Activated T-helper 17 cell treated with anti-CD3 and anti-CD28 coated beads, Interleukin-2, amount 50 U/mL, for 72 hours (primary cell): ENCODE measurements around the gene MPC1. TPM values are rescaled to one million over a fixed set of nuclear protein-coding genes. Genes with fewer than 3 reads are reported as not detected.
"Not testable (repeated sequence)": the region's sequence is repeated elsewhere in the genome, so short reads cannot be mapped to it uniquely, and the experiment has no call there.

Source experiments
- ATAC-seq: fragments of 150-1000 bp; cut with Tn5 transposase; replicated peaks from 2 replicates; pipeline ENCODE4 v1.10.0; 2021; ENCODE audit warnings: mild to moderate bottlenecking, moderate library complexity
- H3K27ac Mint-ChIP-seq: one replicate; pipeline ENCODE4 v1.8.0; 2022; ENCODE audit warnings: mixed read lengths
- H3K27me3 Mint-ChIP-seq: one replicate; pipeline ENCODE4 v1.8.0; 2022; ENCODE audit warnings: mixed read lengths
- H3K36me3 Mint-ChIP-seq: one replicate; pipeline ENCODE4 v1.8.0; 2022; ENCODE audit warnings: low read depth, mild to moderate bottlenecking, mixed read lengths
- H3K4me1 Mint-ChIP-seq: one replicate; pipeline ENCODE4 v1.8.0; 2022; ENCODE audit warnings: mixed read lengths
- H3K4me3 Mint-ChIP-seq: one replicate; pipeline ENCODE4 v1.8.0; 2022; ENCODE audit warnings: mild to moderate bottlenecking, mixed read lengths
- H3K9me3 Mint-ChIP-seq: one replicate; pipeline ENCODE4 v1.8.0; 2022; ENCODE audit warnings: mixed read lengths
- total RNA-seq, 2 donors: library from RNA; stranded (reverse); gene quantifications; one replicate each; pipeline ENCODE4 v1.2.3, GENCODE V29; 2022

Gene MPC1
- total RNA-seq, 2 donors from 2014 or later, result 6.5 to 15.9 TPM

GRCh38 chr6:166379800-166380199, 2.9 kb downstream of the MPC1 start:
- Mint-ChIP-seq H3K36me3 (no peaks in the 10 kb centered on the region), H3K4me3 (no peak overlapping the region), H3K9me3 (no peaks in the 10 kb centered on the region), H3K27ac (no peak overlapping the region), H3K27me3 (no peaks in the 10 kb centered on the region), H3K4me1 (peaks cover 6% of the 10 kb centered on the region)
- ATAC-seq, result no peak

DNA sequence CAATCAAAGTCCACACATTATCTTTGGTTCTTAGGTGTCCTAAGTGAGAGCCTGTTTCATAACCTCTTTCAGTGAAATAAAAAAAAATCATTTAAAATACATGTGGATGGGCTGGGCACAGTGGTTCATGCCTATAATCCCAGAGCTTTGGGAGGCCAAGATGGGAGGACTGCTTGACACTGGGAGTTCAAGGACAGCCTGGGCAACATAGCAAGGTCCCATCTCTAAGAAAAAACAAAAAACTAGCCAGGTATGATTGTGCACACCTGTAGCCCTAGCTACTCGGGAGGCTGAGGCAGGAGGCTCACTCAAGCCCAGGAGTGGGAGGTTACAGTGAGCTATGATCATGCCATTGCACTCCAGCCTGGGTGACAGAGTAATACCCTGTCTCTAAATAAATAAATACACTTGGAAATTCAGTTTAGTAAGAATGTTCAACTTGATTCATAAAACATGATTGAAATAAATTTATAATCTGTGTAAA, 3.6 kb downstream of the MPC1 start:
- no peaks in the 10 kb centered on the region for H3K36me3 Mint-ChIP-seq
- no peaks in the 10 kb centered on the region for H3K9me3 Mint-ChIP-seq
- no peak overlapping the region for H3K4me3 Mint-ChIP-seq
- H3K27me3 Mint-ChIP-seq, result no peaks in the 10 kb centered on the region
- ATAC-seq, result no peak
- H3K27ac Mint-ChIP-seq, result no peak overlapping the region
- H3K4me1 Mint-ChIP-seq, result peaks cover 6% of the 10 kb centered on the region

DNA sequence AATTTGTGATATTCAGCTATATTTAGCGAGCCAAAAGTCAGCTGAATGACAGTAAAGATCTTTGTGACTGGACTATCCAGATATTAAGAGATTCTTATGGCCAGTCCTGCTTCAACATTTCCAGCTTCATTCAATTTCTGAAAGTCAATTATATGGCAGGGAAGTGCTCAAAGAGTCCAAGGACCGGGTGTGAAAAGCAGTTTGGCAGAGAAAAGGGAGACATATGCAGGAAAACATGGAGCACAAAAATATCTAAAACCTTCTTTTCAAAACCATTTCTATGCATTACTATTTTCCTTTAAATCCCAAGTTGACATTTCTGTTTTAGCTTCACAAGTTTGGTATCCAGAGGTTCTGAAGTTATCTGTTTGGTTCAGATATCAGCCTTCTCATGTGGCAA, 5.0 kb downstream of the MPC1 start:
- no peaks in the 10 kb centered on the region for H3K36me3 Mint-ChIP-seq
- no peak for ATAC-seq
- no peak overlapping the region for H3K27ac Mint-ChIP-seq
- H3K27me3 Mint-ChIP-seq, result no peaks in the 10 kb centered on the region
- H3K4me3 Mint-ChIP-seq, result no peak overlapping the region
- H3K4me1 Mint-ChIP-seq, result peaks cover 6% of the 10 kb centered on the region
- no peaks in the 10 kb centered on the region for H3K9me3 Mint-ChIP-seq

GRCh38 chr6:166375013-166375412, 7.7 kb downstream of the MPC1 start:
- Mint-ChIP-seq H3K9me3 (no peaks in the 10 kb centered on the region), H3K4me1 (no peaks in the 10 kb centered on the region), H3K4me3 (no peak overlapping the region), H3K27me3 (no peaks in the 10 kb centered on the region), H3K36me3 (peaks cover under 1% of the 10 kb centered on the region), H3K27ac (no peak overlapping the region)
- ATAC-seq, result no peak

- ATAC-seq, result no peak
- H3K9me3 Mint-ChIP-seq, result no peaks in the 10 kb centered on the region
- no peak overlapping the region for H3K27ac Mint-ChIP-seq
- no peaks in the 10 kb centered on the region for H3K4me1 Mint-ChIP-seq
- H3K36me3 Mint-ChIP-seq, result peaks cover 15% of the 10 kb centered on the region
- H3K27me3 Mint-ChIP-seq, result no peaks in the 10 kb centered on the region
- H3K4me3 Mint-ChIP-seq, result no peak overlapping the region
Measured at GRCh38 chr6:166370489-166370888, 12.3 kb downstream of the MPC1 start.

DNA sequence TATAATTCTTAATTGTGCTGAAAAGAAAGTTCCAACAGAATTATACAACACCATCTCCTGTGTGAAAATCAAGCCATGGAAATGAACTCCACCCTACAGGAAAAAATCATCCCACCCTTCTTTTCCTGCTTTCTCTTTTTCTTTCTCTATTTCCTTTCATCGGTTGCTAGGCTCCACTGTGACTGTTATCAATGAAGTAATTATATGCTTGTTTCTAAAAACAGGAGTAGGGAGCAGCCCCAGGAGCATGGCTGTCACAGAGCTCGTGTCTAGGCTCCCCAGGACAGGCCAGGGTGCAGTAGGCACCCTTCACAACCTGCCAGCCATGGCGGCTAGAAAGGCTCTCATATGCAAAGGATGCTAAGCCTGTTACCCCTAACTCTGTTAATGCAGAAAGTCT, 13.0 kb downstream of the MPC1 start:
- ATAC-seq, result no peak
- Mint-ChIP-seq H3K27ac (no peak overlapping the region), H3K4me3 (no peak overlapping the region), H3K27me3 (no peaks in the 10 kb centered on the region), H3K36me3 (peaks cover 21% of the 10 kb centered on the region), H3K4me1 (no peaks in the 10 kb centered on the region), H3K9me3 (no peaks in the 10 kb centered on the region)

- no peaks in the 10 kb centered on the region for H3K4me1 Mint-ChIP-seq
- no peaks in the 10 kb centered on the region for H3K27me3 Mint-ChIP-seq
- H3K9me3 Mint-ChIP-seq, result no peaks in the 10 kb centered on the region
- no peak for ATAC-seq
- peaks cover 35% of the 10 kb centered on the region for H3K36me3 Mint-ChIP-seq
- no peak overlapping the region for H3K27ac Mint-ChIP-seq
- H3K4me3 Mint-ChIP-seq, result no peak overlapping the region
Measured at GRCh38 chr6:166366921-166367320, 15.8 kb downstream of the MPC1 start.

DNA sequence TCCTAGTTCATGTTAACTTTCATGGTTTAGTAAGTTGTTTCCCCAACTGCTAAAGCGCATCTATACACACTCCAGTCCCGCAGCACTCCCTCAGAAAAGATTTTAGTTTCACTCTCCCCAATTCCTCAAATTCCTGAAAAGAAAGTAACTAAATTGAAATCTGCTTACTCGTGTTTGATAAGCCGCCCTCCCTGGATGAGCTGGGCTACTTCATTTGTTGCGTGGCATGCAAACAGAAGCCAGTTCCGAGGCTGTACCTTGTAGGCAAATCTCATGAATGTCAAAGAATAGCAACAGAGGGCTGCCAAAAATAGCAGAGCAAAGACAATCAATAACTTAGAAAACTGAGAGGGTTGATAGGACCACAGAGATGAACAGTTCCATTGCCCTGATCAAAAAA, 16.9 kb downstream of the MPC1 start:
- no peak overlapping the region for H3K27ac Mint-ChIP-seq
- no peaks in the 10 kb centered on the region for H3K9me3 Mint-ChIP-seq
- peaks cover 35% of the 10 kb centered on the region for H3K36me3 Mint-ChIP-seq
- no peak for ATAC-seq
- H3K27me3 Mint-ChIP-seq, result no peaks in the 10 kb centered on the region
- H3K4me3 Mint-ChIP-seq, result no peak overlapping the region
- no peaks in the 10 kb centered on the region for H3K4me1 Mint-ChIP-seq

GRCh38 chr6:166365221-166365620, 17.5 kb downstream of the MPC1 start:
- H3K27ac Mint-ChIP-seq, result no peak overlapping the region
- H3K27me3 Mint-ChIP-seq, result no peaks in the 10 kb centered on the region
- H3K36me3 Mint-ChIP-seq, result peaks cover 35% of the 10 kb centered on the region
- no peaks in the 10 kb centered on the region for H3K4me1 Mint-ChIP-seq
- no peaks in the 10 kb centered on the region for H3K9me3 Mint-ChIP-seq
- no peak for ATAC-seq
- H3K4me3 Mint-ChIP-seq, result no peak overlapping the region

DNA sequence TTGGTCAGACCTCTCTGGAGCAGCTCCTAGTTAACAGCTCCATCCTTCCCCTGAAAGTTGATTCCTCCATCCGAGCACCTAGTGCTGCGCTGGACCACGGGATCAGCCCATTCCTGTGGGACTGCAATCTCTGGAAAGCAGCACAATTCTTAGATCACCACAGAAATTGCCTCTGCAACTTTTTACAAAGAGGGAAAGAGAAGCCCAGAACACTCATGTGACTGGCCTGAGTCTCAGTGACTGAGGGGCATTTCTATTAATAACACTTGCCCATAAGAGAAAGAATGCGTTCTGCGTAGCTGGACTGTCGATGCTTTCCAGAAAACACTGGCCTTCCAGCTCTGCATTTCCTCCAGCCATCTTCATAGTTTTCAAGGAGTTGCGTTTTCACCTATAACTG, 18.3 kb downstream of the MPC1 start:
- H3K4me3 Mint-ChIP-seq, result no peak overlapping the region
- ATAC-seq, result no peak
- H3K27ac Mint-ChIP-seq, result no peak overlapping the region
- H3K36me3 Mint-ChIP-seq, result peaks cover 31% of the 10 kb centered on the region
- H3K4me1 Mint-ChIP-seq, result no peaks in the 10 kb centered on the region
- no peaks in the 10 kb centered on the region for H3K9me3 Mint-ChIP-seq
- H3K27me3 Mint-ChIP-seq, result no peaks in the 10 kb centered on the region

- H3K36me3 Mint-ChIP-seq, result peaks cover 26% of the 10 kb centered on the region
- not testable (repeated sequence) for ATAC-seq, H3K4me3 Mint-ChIP-seq, H3K27ac Mint-ChIP-seq, H3K4me1 Mint-ChIP-seq, H3K27me3 Mint-ChIP-seq, H3K9me3 Mint-ChIP-seq
Measured at GRCh38 chr6:166362427-166362826, 20.3 kb downstream of the MPC1 start.

- H3K4me3 Mint-ChIP-seq, result no peak overlapping the region
- no peaks in the 10 kb centered on the region for H3K9me3 Mint-ChIP-seq
- no peaks in the 10 kb centered on the region for H3K4me1 Mint-ChIP-seq
- H3K36me3 Mint-ChIP-seq, result peaks cover 26% of the 10 kb centered on the region
- no peak for ATAC-seq
- no peak overlapping the region for H3K27ac Mint-ChIP-seq
- peaks cover 2% of the 10 kb centered on the region for H3K27me3 Mint-ChIP-seq
Measured at GRCh38 chr6:166361077-166361429, 21.7 kb downstream of the MPC1 start.

DNA sequence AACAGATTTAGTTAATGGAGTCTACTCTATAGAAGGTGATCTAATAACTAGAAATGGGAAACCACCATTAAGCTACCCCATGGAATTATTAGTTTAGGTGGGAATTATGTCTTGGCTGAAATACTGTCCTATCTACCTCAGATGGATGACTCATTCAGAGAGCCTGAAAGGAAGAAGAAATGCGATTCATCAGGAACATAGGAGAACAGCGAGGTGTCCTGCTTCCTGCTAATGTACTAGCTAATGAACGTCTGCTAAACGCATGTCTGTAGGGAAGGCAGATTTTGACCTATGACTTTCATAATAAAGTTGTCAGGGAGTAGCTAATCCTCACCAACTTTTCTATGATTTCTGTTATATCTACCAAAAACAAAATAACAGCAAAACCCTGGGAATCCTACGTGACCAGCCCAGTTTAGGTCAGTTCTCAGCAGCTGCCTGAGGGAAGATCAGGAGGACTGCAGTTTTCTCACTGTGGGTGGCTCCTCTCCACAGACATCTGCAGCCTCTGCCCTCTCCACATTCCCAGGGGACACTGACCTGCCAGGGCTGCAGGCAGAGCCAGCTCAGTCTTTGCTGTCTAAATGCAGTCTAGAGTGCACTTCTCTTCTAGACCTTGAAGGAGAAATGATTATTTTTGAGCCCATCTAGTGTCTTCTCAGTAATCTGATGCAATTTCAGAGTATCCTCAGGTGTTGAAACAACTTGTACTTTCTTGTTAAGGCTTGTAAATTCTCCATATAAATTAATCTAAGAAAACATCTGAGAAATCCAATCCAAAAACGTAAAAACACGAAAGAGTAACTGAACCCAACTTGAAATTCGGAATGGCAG, 22.3 kb downstream of the MPC1 start:
- no peak overlapping the region for H3K27ac Mint-ChIP-seq
- no peak for ATAC-seq
- no peak overlapping the region for H3K4me3 Mint-ChIP-seq
- H3K36me3 Mint-ChIP-seq, result peaks cover 20% of the 10 kb centered on the region
- H3K27me3 Mint-ChIP-seq, result peaks cover 3% of the 10 kb centered on the region
- H3K9me3 Mint-ChIP-seq, result no peaks in the 10 kb centered on the region
- H3K4me1 Mint-ChIP-seq, result no peaks in the 10 kb centered on the region

GRCh38 chr6:166355552-166355951, 27.2 kb downstream of the MPC1 start:
- H3K27ac Mint-ChIP-seq, result no peak overlapping the region
- H3K4me1 Mint-ChIP-seq, result no peaks in the 10 kb centered on the region
- peaks cover 15% of the 10 kb centered on the region for H3K27me3 Mint-ChIP-seq
- no peak for ATAC-seq
- H3K9me3 Mint-ChIP-seq, result peaks cover 3% of the 10 kb centered on the region
- no peak overlapping the region for H3K4me3 Mint-ChIP-seq
- H3K36me3 Mint-ChIP-seq, result no peaks in the 10 kb centered on the region

DNA sequence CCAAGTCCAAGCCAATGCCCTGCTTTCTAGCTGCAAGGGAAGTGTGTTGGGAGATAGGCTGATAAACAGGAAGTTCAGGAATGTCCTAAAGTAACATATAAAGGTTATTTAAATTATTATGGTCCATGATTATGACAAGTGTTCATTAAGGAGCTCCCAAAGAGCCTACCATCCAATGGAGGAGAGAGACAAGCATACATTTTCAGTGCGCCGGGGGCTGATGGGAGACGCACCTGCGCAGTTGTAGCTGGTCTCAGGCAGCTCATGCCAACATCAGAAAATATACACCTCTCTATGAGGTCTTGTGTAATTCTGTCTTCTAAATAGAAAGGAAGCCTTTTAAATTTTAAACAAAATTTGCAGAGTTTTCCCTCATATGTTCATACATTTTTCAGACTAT, 27.8 kb downstream of the MPC1 start:
- no peak overlapping the region for H3K27ac Mint-ChIP-seq
- no peak overlapping the region for H3K4me3 Mint-ChIP-seq
- H3K27me3 Mint-ChIP-seq, result peaks cover 15% of the 10 kb centered on the region
- peaks cover 4% of the 10 kb centered on the region for H3K9me3 Mint-ChIP-seq
- H3K4me1 Mint-ChIP-seq, result no peaks in the 10 kb centered on the region
- ATAC-seq, result no peak
- no peaks in the 10 kb centered on the region for H3K36me3 Mint-ChIP-seq
